ENCODE results near the gene GINS3. TPM values are rescaled to one million over a fixed set of nuclear protein-coding genes. Genes with fewer than 3 reads are reported as not detected.

The GINS3 gene
- total RNA-seq, 1 experiment from 2014 or later: 16.4 TPM

DNA sequence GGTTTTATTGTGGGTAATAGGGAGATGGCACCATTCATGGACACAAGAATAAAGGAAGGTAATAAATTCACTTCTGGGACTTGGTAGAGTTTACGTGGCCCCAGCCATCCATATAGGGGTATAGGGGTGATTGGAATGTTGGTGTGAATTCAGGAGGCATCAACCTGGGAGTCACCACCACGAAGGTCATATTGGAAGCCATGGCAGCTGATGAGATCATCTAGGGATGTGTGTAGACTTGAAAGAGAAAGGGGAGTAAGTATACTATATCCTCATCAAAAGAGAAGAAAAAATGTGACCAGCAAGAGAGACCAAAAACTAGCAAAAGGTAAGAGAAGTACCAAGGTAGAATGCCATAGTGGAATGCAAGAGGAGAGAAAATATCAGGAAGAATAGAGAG lies 26.6 kb upstream of the GINS3 start:
- Histone ChIP-seq H3K27ac (ENCODE audit: insufficient read length, low read depth, low read length) (no peak overlapping the region), H3K79me1 (ENCODE audit: insufficient read depth, low read depth, low read length, poor library complexity, severe bottlenecking) (no peaks in the 10 kb centered on the region), H3K9ac (ENCODE audit: extremely low read depth, insufficient read length, low read length) (no peak overlapping the region), H4K8ac (replicated peaks; ENCODE audit: insufficient read length, low read depth, low read length) (no peak overlapping the region), H3K56ac (ENCODE audit: insufficient read length, low read depth, low read length) (no peak overlapping the region), H3K23ac (ENCODE audit: insufficient read length, low read depth, low read length) (no peak overlapping the region), H4K91ac (ENCODE audit: insufficient read length, low read depth, low read length) (no peak overlapping the region), H3K79me2 (ENCODE audit: insufficient read depth, low read length) (no peaks in the 10 kb centered on the region), H2AK5ac (ENCODE audit: insufficient read length, low read length) (no peak overlapping the region), H3K14ac (ENCODE audit: insufficient read depth, low read length) (no peak overlapping the region), H2BK5ac (ENCODE audit: insufficient read length, low read length) (no peak overlapping the region), H3T11ph (ENCODE audit: low read length) (no peak overlapping the region), H3K4ac (ENCODE audit: low read depth, low read length) (no peak overlapping the region), H2BK20ac (ENCODE audit: low read depth, low read length, poor library complexity, severe bottlenecking) (no peak overlapping the region), H3K4me2 (ENCODE audit: insufficient read depth, insufficient read length, low read length) (no peak overlapping the region), H3K23me2 (ENCODE audit: insufficient read length, low read depth, low read length, poor library complexity, severe bottlenecking) (no peaks in the 10 kb centered on the region), H2BK15ac (ENCODE audit: low read depth, low read length) (no peak overlapping the region), H4K20me1 (ENCODE audit: control insufficient read depth, insufficient read depth, insufficient read length) (no peaks in the 10 kb centered on the region), H2AFZ (ENCODE audit: low read length) (no peak overlapping the region), H3K4me1 (ENCODE audit: insufficient read depth, low read length) (no peaks in the 10 kb centered on the region), H3K27me3 (ENCODE audit: insufficient read depth, low read length) (no peaks in the 10 kb centered on the region), H3K9me3 (ENCODE audit: control insufficient read depth, low read depth, low read length) (no peaks in the 10 kb centered on the region), H2BK12ac (ENCODE audit: insufficient read length, low read depth, low read length) (no peak overlapping the region), H2BK120ac (ENCODE audit: low read depth, low read length, poor library complexity, severe bottlenecking) (no peak overlapping the region), H3K18ac (ENCODE audit: insufficient read length, low read depth, low read length) (no peak overlapping the region), H4K5ac (ENCODE audit: insufficient read length, low read depth, low read length) (no peak overlapping the region)
- no peak for DNase-seq
- Mint-ChIP-seq H3K27me3 (ENCODE audit: low read depth) (peaks cover 69% of the 10 kb centered on the region), H3K4me3 (no peak overlapping the region), H3K4me1 (peaks cover 0 to 3% of the 10 kb centered on the region in 2 experiments; a peak in 1 of 4 replicates), H3K27ac (no peak overlapping the region), H3K36me3 (ENCODE audit: insufficient read depth in 1 of 3, low read depth in 3 of 3) (no peaks in the 10 kb centered on the region), H3K9me3 (peaks cover 5% of the 10 kb centered on the region in 2 experiments; a peak in 4 of 5 replicates)
- TF ChIP-seq, protein P1, sequence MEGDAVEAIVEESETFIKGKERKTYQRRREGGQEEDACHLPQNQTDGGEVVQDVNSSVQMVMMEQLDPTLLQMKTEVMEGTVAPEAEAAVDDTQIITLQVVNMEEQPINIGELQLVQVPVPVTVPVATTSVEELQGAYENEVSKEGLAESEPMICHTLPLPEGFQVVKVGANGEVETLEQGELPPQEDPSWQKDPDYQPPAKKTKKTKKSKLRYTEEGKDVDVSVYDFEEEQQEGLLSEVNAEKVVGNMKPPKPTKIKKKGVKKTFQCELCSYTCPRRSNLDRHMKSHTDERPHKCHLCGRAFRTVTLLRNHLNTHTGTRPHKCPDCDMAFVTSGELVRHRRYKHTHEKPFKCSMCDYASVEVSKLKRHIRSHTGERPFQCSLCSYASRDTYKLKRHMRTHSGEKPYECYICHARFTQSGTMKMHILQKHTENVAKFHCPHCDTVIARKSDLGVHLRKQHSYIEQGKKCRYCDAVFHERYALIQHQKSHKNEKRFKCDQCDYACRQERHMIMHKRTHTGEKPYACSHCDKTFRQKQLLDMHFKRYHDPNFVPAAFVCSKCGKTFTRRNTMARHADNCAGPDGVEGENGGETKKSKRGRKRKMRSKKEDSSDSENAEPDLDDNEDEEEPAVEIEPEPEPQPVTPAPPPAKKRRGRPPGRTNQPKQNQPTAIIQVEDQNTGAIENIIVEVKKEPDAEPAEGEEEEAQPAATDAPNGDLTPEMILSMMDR (conservative IDR thresholded peaks at IDR 0.05): no peak
- no CpG with 5 or more reads among the region's 2 CpGs for WGBS (ENCODE audit: extremely low coverage, insufficient read length, low lambda C conversion rate)
